NCI-H748 treated with DMSO at 0.1 percent for 48 hours (cell line): ENCODE results near the gene CATSPERE.
A peak's percentile ranks its signal among the peaks of the same experiment; 100 is the strongest.
"Not testable (repeated sequence)": the region's sequence is repeated elsewhere in the genome, so short reads cannot be mapped to it uniquely, and the experiment has no call there.

Experiments used
- DNase-seq: peaks from one replicate; lab custom pipeline; 2025; lab: John Stamatoyannopoulos, UW

Gene CATSPERE

GRCh38 chr1:244636488-244637259 lies 175.6 kb downstream of the CATSPERE start:
- DNase-seq = no peak

GRCh38 chr1:244639561-244639960 lies 178.5 kb downstream of the CATSPERE start:
- no peak for DNase-seq

- no peak for DNase-seq
Measured at GRCh38 chr1:244640917-244641316, 179.8 kb downstream of the CATSPERE start.

- no peak for DNase-seq
Measured at GRCh38 chr1:244642526-244642925, 181.5 kb downstream of the CATSPERE start.

- no peak for DNase-seq
Measured at GRCh38 chr1:244642988-244643387, 181.9 kb downstream of the CATSPERE start.

GRCh38 chr1:244645414-244645813 lies 184.3 kb downstream of the CATSPERE start:
- no peak for DNase-seq

- DNase-seq = no peak
Measured at GRCh38 chr1:244645890-244646289, 184.8 kb downstream of the CATSPERE start.

- DNase-seq = no peak
Measured at GRCh38 chr1:244647819-244648218, 186.7 kb downstream of the CATSPERE start.

GRCh38 chr1:244651956-244652622 lies 191.0 kb downstream of the CATSPERE start:
- DNase-seq = no peak

GRCh38 chr1:244652623-244653438 lies 191.8 kb downstream of the CATSPERE start, which contains the start of gene DESI2:
TSS of gene DESI2 (plus strand) at chr1:244653126. CDS start at chr1:244653314, 188 bp downstream.
- DNase-seq = peak; percentile 93

- no peak for DNase-seq
Measured at GRCh38 chr1:244653439-244654107, 192.5 kb downstream of the CATSPERE start.

GRCh38 chr1:244654108-244655038 lies 193.3 kb downstream of the CATSPERE start:
- DNase-seq = no peak

GRCh38 chr1:244655186-244655585 lies 194.1 kb downstream of the CATSPERE start:
- no peak for DNase-seq

GRCh38 chr1:244657421-244657820 lies 196.3 kb downstream of the CATSPERE start:
- DNase-seq = no peak

- no peak for DNase-seq
Measured at GRCh38 chr1:244659694-244660093, 198.6 kb downstream of the CATSPERE start.

GRCh38 chr1:244660595-244660994 lies 199.5 kb downstream of the CATSPERE start:
- no peak for DNase-seq

- DNase-seq = not testable (repeated sequence)
Measured at GRCh38 chr1:244661569-244662312, 200.7 kb downstream of the CATSPERE start.

GRCh38 chr1:244662599-244662998 lies 201.5 kb downstream of the CATSPERE start:
- no peak for DNase-seq

- no peak for DNase-seq
Measured at GRCh38 chr1:244664353-244664752, 203.3 kb downstream of the CATSPERE start.

- DNase-seq = no peak
Measured at GRCh38 chr1:244665771-244666217, 204.7 kb downstream of the CATSPERE start.
